ENCODE measurements around the gene DCLRE1A. TPM values are rescaled to one million over a fixed set of nuclear protein-coding genes. Genes with fewer than 3 reads are reported as not detected.

DCLRE1A gene
- 1 to 10 TPM; 4.8 to 5.3 TPM for total RNA-seq
- long read RNA-seq, full-length matches to known transcripts, result 2 of 3 reads
- long read RNA-seq, partial matches to known transcripts, result 1 of 3 reads
- long read RNA-seq, other reads (novel, unspliced or antisense), result 0 of 3 reads

- intact Hi-C loops (cut with DNase I), result loop anchor here in 1 of 2 donors (10.0 kb wide), 1 partner anchor 191 kb away; the partner anchor contains the start of gene ADRB1
- DNase-seq (peak; percentile 86), ATAC-seq (peak; percentile 90 to 92)
Observed at GRCh38 chr10:113854013-113854760, at the start of gene DCLRE1A, which contains the start of gene NHLRC2. Gene DCLRE1A (minus strand): TSS chr10:113854082. CDS start chr10:113853182, 900 bp downstream. Gene NHLRC2 (plus strand): TSS chr10:113854661. CDS start chr10:113854873, 212 bp downstream.

GRCh38 chr10:113899952-113900598, 46.2 kb upstream of the DCLRE1A start:
- ATAC-seq, result peak; percentile 67 to 90
- intact Hi-C loops (cut with DNase I), result loop anchor here in 1 of 2 donors (5.0 kb wide), 1 partner anchor 142 kb away; the partner anchor contains the start of gene ADRB1
- no peak for DNase-seq

GRCh38 chr10:113897693-113898618, 44.1 kb upstream of the DCLRE1A start:
- ATAC-seq (peak; percentile 61 to 76), DNase-seq (peak; percentile 35)
- intact Hi-C loops (cut with DNase I), result no loop called here

GRCh38 chr10:113895018-113895417, 41.1 kb upstream of the DCLRE1A start:
- no peak for DNase-seq
- intact Hi-C loops (cut with DNase I), result no loop called here
- ATAC-seq, result no peak

GRCh38 chr10:113894581-113894980, 40.7 kb upstream of the DCLRE1A start:
- DNase-seq (no peak), ATAC-seq (no peak)
- intact Hi-C loops (cut with DNase I), result loop anchor here in 1 of 2 donors (5.0 kb wide), 1 partner anchor 37 kb away; no protein-coding TSS in a partner anchor

- intact Hi-C loops (cut with DNase I), result loop anchor here in 1 of 2 donors (5.0 kb wide), 1 partner anchor 36 kb away; no protein-coding TSS in a partner anchor
- ATAC-seq (peak in 1 of 2 donors; percentile 40), DNase-seq (no peak)
Observed at GRCh38 chr10:113893570-113893969, 39.7 kb upstream of the DCLRE1A start.

- intact Hi-C loops (cut with DNase I), result loop anchor here in 1 of 2 donors (5.0 kb wide), 1 partner anchor 34 kb away; no protein-coding TSS in a partner anchor
- DNase-seq (no peak), ATAC-seq (peak; percentile 52 to 80)
Observed at GRCh38 chr10:113891476-113891875, 37.6 kb upstream of the DCLRE1A start.

GRCh38 chr10:113890769-113891168, 36.9 kb upstream of the DCLRE1A start:
- ATAC-seq (no peak), DNase-seq (no peak)
- intact Hi-C loops (cut with DNase I), result loop anchor here in 1 of 2 donors (5.0 kb wide), 1 partner anchor 33 kb away; no protein-coding TSS in a partner anchor

- DNase-seq (no peak), ATAC-seq (peak in 1 of 2 donors; percentile 20)
- intact Hi-C loops (cut with DNase I), result loop anchor here in 1 of 2 donors (5.0 kb wide), 1 partner anchor 33 kb away; no protein-coding TSS in a partner anchor
Observed at GRCh38 chr10:113889911-113890310, 36.0 kb upstream of the DCLRE1A start.

- intact Hi-C loops (cut with DNase I), result no loop called here
- ATAC-seq (no peak), DNase-seq (no peak)
Observed at GRCh38 chr10:113882240-113882639, 28.4 kb upstream of the DCLRE1A start.

- DNase-seq, result no peak
- intact Hi-C loops (cut with DNase I), result no loop called here
Observed at GRCh38 chr10:113880236-113880635, 26.4 kb upstream of the DCLRE1A start.

GRCh38 chr10:113879691-113880090, 25.8 kb upstream of the DCLRE1A start:
- no peak for DNase-seq
- intact Hi-C loops (cut with DNase I), result no loop called here
- ATAC-seq, result no peak

More at GRCh38 chr10:113880236-113880635, 26.4 kb upstream of the DCLRE1A start:
- no peak for ATAC-seq

GRCh38 chr10:113876461-113876860, 22.6 kb upstream of the DCLRE1A start:
- intact Hi-C loops (cut with DNase I), result no loop called here
- ATAC-seq (no peak), DNase-seq (no peak)

GRCh38 chr10:113875212-113875611, 21.3 kb upstream of the DCLRE1A start:
- intact Hi-C loops (cut with DNase I), result no loop called here
- no peak for ATAC-seq
- no peak for DNase-seq

GRCh38 chr10:113872139-113873030, 18.5 kb upstream of the DCLRE1A start:
- intact Hi-C loops (cut with DNase I), result no loop called here
- DNase-seq (no peak), ATAC-seq (no peak)

- intact Hi-C loops (cut with DNase I), result no loop called here
- DNase-seq (no peak), ATAC-seq (no peak)
Observed at GRCh38 chr10:113869789-113870188, 15.9 kb upstream of the DCLRE1A start.

GRCh38 chr10:113867904-113868303, 14.0 kb upstream of the DCLRE1A start:
- intact Hi-C loops (cut with DNase I), result no loop called here
- no peak for ATAC-seq

More at GRCh38 chr10:113867904-113868303, 14.0 kb upstream of the DCLRE1A start:
- DNase-seq, result no peak

Data from left cardiac atrium (tissue), 4 donors.